GM19467 (cell line): ENCODE measurements around the gene WDR64.

Source experiments
- ATAC-seq: cut with Tn5 transposase; IDR thresholded peaks from one replicate; pipeline ENCODE4 v1.9.1; 2021; ENCODE audit warnings: mild to moderate bottlenecking, moderate library complexity; ENCODE audit not compliant: unreplicated experiment

WDR64 gene

DNA sequence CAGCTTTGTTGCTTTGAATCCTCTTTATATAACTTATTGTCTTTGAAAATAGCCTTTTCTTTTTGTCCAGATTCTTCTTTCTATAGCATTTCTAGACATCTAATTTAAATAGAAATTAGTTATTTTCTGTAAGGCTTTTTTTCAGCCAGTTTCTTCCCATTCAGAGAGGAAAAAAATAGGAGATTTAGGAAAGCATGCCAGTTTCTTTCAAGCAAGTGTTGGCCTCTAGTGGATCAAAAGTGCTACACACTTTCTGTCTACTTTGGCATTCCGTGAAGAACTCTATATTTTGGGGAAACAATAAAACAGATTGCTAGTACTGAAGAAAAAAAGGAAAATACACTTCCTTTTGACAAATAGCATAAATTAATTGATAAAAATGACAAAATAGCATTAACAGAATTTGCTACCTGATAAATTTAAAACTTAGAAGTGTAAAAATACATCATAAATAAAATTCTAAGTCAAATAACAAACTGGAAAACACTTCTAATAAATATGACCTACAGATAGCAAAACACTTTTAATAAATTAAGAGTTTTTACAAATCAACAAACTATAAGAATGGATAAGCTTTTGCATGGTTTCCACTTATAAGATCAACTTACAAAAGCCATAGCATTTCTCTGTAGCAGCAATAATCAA, 182.8 kb downstream of the WDR64 start:
- no peak for ATAC-seq

DNA sequence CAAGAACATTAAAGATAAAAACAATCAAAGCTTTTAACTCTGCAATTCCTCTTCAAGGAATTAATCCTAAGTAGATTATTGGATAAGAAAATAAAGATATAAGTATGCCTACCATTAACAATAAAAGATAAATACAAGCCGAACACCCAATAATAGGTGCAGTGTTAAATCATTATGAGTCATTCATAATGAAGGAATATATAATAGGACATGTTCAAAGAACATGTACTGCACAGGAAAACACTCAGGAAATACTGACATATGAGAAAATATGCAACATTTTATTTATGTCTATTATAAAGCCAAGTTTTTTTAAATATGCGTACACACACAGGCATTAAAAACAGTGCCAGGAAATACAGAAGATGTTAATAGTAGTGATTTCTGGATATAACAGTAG, 184.9 kb downstream of the WDR64 start:
- no peak for ATAC-seq

DNA sequence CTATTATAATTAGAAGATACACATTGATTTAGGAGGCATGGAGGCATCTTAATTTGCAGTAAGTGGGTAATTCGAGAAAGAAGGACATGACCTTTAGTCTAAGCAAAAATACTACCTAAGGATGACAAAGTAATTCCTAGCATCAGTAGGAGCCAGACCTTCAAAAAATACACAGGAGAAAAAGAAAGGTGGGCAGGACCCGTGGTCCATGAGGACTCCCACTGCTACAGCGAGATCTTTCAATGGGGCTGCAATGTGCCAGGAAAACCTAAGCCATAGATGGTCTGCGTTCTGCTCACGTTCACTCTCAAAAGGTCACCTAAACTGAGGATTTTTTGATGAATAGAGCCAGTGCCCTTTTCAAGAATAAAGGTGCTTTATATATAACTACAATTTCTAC, 185.3 kb downstream of the WDR64 start:
- ATAC-seq = no peak

DNA sequence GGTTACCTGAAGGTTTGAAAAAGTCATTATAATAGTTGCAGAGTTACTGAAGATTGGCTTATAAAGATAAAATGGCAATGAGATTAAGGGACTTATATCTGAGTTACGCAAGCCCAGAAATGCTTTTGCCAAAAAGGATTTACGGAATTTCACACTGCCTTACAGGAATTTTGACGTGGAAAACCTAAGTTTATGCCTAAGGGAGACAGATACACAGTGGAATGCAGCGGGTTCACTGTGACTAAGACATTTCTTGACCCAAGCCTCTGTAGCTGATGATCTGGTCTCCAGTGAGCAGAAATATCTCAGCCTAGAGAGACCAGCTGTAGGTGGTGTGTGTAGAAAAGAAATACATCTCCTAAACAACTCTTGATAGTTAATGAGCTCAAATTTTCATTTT, 185.8 kb downstream of the WDR64 start:
- no peak for ATAC-seq

DNA sequence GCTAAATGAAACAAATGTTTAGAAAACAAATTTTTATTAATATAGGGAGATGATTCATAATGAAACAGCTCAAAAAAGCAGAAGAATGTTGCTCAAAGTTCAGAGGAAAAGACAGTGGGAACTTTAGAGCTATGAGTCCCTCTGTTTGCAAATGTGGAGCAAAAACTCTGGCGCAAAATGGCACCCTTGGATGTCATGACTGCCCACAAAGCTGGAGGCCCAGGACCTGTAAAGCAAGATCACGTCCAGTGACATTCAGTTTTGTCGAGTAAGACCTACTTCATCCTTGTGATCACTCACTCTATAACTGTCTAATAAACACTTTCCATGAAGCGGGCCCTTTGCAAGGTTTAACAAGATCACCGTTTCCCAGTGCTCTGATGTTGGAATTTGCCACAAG, 186.8 kb downstream of the WDR64 start:
- ATAC-seq = no peak

DNA sequence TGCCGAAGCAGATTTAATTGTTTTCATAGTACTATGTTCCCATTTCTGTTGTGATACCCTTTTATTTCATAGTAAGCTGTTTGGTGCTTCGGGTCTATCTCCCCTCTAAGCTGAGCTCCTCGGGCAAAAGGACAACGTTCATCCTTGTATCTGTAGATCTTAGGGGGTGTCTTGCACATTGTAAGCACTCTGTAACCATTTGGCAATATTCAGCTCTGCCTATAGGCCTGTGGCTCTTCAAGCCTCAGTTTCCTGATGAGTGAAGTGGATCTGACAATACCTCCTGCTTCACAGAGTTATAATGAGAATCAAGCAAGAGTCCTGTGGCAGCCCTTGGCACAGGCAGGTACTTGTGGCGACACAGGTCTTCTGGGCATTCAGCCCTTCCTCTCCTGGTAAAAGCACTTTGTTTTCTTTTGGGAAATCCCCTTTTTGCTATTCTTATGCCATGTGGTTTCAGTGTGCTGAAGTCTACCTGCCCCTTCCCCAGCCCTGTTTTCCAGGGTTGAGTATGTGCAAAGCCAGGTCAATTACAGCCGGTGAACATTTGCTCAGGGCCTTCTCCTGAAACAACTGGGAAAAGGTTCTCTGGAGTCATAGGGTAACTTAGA, 187.4 kb downstream of the WDR64 start:
- ATAC-seq = no peak

DNA sequence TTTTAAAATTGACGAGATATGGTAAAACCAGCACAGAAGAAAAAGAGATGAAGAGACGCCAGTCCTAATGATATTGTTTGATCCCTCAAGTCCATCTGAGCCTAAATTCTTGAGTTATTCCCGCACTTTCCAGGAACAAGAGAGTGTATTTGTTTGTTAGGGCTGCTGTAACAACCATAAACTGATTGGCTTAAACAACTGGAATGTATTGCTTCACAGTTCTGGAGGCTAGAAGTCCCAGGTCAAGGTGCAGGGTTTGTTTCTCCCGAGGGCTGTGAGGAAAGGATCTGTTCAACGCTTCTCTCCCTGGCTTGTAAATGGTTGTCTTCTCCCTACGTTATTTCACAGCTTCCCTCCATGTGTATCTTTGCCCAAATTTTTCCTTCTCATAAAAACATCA, 188.1 kb downstream of the WDR64 start:
- ATAC-seq = no peak

DNA sequence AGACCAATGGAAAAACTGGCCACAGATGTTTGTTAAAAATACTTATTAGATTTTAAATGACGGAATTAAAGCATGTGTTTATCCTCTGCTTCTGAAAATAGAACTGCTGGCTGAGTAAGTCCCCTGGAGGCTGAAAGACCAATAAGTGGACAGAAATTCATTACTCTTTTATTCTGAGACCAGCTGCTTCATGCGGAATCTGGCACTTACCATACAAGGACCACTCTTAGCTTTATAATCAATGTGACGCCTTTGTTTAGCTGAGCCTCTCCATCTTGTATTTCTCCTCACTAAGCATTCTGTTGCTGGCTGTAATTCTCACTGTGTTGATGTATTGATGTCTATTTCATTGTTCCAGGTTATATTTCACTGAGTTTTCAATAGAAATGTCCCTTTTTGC, 189.6 kb downstream of the WDR64 start:
- no peak for ATAC-seq

DNA sequence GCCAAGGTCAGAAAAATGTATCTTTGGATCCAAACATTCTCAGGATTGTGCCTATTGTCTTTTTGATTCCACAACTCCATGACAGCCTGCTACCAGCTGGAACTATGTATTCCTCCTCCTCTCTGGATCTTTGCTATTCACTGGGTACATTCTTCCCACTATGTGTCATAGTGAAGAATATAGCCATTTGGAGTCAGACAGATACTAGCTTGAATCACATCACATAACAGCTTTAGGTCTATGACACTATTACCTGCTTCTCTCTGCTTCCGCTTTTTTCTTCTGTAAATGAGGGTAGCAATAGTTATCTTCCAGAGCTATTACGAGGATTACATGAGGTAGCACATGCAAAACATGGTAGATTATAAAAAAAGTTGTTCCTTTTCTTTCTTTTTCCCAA, 190.5 kb downstream of the WDR64 start:
- no peak for ATAC-seq

DNA sequence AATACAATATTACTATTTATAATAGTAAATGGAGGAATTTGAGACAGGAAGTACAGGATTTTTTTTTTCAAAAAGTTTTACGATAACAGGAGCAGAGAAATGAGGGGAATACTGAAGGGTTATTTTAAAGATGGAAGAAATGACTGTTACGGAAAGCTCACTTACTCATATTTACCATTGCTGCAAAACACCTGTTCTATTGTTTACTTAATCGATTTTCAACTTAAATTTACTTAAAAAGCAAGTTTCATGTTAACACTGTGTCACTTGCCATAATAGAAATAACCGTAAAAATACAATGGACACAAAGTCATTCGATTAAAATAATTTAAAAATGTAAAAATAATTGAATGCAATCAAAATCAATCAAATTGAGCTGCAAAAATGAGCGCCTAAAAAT, 192.5 kb downstream of the WDR64 start:
- ATAC-seq = no peak

DNA sequence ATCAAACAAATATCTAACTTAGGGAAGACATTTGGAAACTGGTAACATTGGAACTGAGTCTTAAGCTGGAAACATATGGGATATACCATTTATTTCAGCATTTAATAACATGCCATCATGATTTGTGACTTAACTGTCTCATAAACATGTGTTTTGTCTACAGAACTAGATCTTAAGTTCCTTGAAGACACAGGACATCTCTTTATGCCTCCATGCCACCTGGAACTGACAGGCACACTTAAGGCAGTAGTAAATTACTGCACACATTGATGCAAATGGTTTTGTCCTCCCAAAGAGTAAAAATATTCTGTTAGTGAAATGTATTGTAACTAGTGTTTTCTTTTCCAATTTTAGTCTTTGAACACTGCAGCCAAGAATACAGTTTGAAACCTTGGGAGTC, 194.3 kb downstream of the WDR64 start:
- ATAC-seq = no peak

DNA sequence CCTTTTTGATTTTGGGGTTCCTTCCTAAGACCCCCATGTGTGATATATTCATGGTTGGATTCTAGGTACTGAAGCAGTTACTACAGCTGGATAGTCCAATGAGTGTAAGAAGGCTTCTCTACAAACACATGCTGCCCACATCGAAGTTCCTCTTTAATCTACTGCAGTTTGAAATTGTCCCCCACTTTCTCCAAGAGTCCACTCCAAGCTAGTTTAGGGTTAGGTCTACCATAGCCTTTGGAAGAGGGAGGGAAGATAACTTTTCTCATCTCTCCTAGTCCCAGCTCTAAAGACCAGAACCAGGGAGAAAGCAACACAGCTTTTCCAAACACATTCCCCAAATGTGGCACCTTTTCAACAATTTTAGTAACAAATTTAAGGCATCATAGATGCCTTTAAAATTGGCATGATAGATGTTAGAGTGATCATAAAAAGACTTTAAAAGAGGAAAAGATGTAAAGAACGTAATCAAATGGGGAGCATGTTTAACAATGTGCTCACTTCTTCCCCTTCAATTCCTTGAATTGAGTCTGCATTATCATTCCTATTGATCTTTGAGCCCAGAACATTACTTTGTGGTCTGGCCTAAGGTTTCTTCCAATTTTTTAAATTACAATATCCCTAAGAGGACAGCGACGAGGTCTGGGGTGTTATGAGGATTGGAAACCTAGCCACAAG, 194.9 kb downstream of the WDR64 start:
- ATAC-seq = no peak

DNA sequence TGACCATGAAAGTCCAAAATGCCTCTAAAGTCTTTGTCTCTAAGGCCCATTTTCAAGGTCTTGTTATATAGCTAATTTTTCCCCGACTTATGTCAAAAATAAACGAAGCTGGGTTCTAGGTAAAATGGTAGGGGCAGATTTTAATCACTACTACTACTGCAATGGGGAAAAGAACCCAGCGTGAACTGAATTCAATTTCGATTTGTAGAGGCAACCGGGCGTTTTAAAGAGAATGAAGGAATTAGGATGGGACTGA, 195.4 kb downstream of the WDR64 start:
- no peak for ATAC-seq

DNA sequence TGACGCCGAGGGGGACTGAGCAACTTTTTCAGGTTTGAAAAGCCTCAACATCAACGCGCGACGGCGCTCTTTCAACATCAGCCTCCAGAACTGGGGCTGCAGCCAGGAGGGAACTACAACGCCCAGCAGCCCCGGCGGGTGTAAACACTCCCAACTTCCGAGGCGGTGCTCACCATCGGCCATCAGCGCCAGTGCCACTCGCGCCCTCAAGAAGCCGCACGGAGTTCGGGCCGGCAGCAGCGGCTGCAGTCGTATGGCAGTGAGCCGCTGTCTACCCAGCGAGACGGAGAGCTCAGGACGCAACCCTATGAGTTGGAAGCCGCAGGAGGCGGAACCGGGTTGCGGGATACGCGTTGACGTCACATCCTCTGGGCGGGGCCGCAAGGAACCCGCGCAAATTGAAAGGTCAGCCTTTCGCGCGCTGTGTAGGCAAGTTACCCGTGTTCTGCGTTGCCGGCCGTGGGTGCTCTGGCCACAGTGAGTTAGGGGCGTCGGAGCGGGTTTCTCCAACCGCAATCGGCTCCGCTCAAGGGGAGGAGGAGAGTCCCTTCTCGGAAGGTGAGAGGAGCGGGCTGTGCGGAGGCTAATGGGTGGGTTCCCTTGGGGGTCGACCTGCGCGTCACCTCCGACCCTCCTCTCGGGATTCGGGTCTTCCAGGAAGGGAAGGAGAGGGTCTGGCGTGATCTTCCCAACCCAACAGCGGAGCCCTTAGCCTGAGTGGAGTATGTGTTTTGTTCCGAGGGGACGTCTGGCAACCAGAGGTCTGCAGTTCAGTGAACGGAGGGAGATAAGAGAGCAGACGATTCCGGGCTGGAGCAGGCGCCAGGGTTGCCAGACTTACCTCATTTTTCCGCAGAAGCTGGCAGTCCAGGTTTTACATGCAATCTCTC, 196.0 kb downstream of the WDR64 start, which contains the start of gene EXO1:
TSS of gene EXO1 (plus strand) at position 409 of the 890 bp plus-strand sequence. CDS start 2,222 bp downstream, outside the sequence.
- peak; percentile 99 for ATAC-seq

DNA sequence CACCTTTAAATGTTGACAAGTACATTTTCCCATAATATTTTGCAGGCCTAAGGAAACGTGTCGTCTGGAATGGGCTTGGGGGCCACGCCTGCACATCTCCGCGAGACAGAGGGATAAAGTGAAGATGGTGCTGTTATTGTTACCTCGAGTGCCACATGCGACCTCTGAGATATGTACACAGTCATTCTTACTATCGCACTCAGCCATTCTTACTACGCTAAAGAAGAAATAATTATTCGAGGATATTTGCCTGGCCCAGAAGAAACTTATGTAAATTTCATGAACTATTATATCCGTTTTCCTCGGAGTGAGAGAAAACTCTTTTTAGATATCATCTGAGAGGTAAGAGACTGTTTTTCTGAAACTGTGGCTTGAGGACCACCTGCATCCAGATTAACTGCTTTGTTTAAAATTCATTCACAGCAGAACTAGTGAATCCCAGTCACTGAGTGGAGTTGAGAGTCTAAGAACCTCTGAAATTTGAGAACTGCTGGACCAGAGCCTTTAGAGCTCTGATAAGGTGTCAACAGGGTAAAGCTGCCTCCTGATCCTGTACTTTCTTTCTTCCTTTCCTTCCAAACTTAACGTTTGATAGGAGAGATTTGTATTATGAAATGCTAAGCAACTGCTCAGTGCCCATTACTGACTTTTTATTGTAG, 196.7 kb downstream of the WDR64 start:
- no peak for ATAC-seq

DNA sequence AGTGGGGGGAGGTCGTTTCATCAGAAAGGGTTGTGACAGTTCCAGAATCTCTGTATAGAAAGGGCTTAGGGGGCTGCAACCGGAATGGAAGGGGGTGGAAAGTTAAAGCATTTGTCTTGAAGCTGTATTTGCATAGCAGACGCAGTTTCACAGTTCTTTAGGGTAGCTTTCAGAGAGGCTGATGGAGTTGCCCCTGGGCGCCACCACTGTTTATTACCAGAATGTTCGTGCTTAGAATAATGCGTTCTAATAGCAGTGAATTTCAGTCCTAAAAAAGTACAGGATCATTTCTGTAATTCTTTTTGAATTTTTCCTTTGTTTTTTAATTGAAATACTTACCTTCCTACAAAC, 197.2 kb downstream of the WDR64 start:
- no peak for ATAC-seq
